Calu3 (cell line): ENCODE results near the gene XRRA1. TPM values are rescaled to one million over a fixed set of nuclear protein-coding genes. Genes with fewer than 3 reads are reported as not detected.
"Not testable (repeated sequence)": the region's sequence is repeated elsewhere in the genome, so short reads cannot be mapped to it uniquely, and the experiment has no call there.

ENCODE experiments used
- BruUV-seq: library from RNA; stranded (reverse); fragments of 400-500 nt; replicated peaks from 2 replicates; lab custom pipeline; 2021; lab: Mats Ljungman, UMichigan
- CTCF ChIA-PET: fragments of 300-600 bp; sonication (Branson Sonifier 250); formaldehyde crosslinking; loops from one replicate; lab custom pipeline; 2022; ENCODE audit warnings: antibody characterized with exemption; lab: Charles Lee
- DNase-seq: peaks from one replicate; pipeline ENCODE4 v3.0.0; 2022
- H3K27ac Mint-ChIP-seq: one replicate; pipeline ENCODE4 v1.8.0; 2022; ENCODE audit warnings: mixed read lengths; ENCODE audit not compliant: unreplicated experiment
- H3K27me3 Mint-ChIP-seq: one replicate; pipeline ENCODE4 v1.8.0; 2022; ENCODE audit warnings: mixed read lengths; ENCODE audit not compliant: unreplicated experiment
- H3K36me3 Mint-ChIP-seq: one replicate; pipeline ENCODE4 v1.8.0; 2022; ENCODE audit warnings: mild to moderate bottlenecking, moderate library complexity, mixed read lengths; ENCODE audit not compliant: insufficient read depth, unreplicated experiment
- H3K4me1 Mint-ChIP-seq: one replicate; pipeline ENCODE4 v1.8.0; 2022; ENCODE audit warnings: mild to moderate bottlenecking, low read depth, mixed read lengths; ENCODE audit not compliant: unreplicated experiment
- H3K4me3 Mint-ChIP-seq: one replicate; pipeline ENCODE4 v1.8.0; 2022; ENCODE audit warnings: mild to moderate bottlenecking, low read depth, moderate library complexity, mixed read lengths; ENCODE audit not compliant: unreplicated experiment
- H3K9me3 Mint-ChIP-seq: one replicate; pipeline ENCODE4 v1.8.0; 2022; ENCODE audit warnings: low read depth, mixed read lengths; ENCODE audit not compliant: unreplicated experiment
- intact Hi-C: fragments of 100-400 bp; cut with micrococcal nuclease; formaldehyde crosslinking; loops from one replicate; pipeline ENCODE4 v1.10.0; 2022; ENCODE audit not compliant: unreplicated experiment
- total RNA-seq: library from RNA; stranded (reverse); gene quantifications from 2 replicates; pipeline ENCODE4 v1.2.3, GENCODE V29; 2022
- TF ChIP-seq, protein P1 (sequence below): fragments of 200-600 bp; IDR thresholded peaks from one replicate; pipeline ENCODE4 v1.8.0; 2022; ENCODE audit warnings: antibody characterized with exemption; ENCODE audit not compliant: unreplicated experiment

The XRRA1 gene
- total RNA-seq, 1 experiment from 2014 or later = 20.1 TPM

DNA sequence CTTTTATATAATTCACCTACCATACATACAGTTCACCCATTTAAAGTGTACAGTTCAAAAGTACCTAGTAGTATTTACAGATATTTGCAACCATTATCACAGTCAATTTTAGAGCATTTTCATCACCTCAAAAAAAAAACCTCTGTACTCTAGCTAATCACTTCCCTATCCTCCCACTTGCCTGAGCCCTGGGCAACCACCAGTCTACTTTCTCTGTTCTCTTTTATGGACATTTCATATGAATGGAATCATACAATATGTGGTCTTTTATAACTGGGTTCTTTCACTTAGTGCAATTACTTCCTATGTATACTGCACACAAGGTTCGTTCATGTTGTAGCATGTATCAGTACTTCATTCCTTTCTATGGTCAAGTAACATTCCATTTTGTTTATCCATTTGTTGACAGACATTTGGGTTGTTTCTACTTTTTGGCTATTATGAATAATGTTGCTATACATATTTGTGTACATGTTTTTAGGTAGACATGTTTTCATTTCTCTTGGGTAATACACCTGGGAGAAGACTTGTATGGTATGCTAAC, 22.0 kb upstream of the XRRA1 start:
- CTCF ChIA-PET = no interaction called here
- Mint-ChIP-seq H3K4me3 (no peak overlapping the region), H3K36me3 (peaks cover 52% of the 10 kb centered on the region), H3K27ac (no peak overlapping the region), H3K4me1 (no peaks in the 10 kb centered on the region), H3K9me3 (no peaks in the 10 kb centered on the region), H3K27me3 (no peaks in the 10 kb centered on the region)
- BruUV-seq = no TSS peak
- TF ChIP-seq, protein P1, sequence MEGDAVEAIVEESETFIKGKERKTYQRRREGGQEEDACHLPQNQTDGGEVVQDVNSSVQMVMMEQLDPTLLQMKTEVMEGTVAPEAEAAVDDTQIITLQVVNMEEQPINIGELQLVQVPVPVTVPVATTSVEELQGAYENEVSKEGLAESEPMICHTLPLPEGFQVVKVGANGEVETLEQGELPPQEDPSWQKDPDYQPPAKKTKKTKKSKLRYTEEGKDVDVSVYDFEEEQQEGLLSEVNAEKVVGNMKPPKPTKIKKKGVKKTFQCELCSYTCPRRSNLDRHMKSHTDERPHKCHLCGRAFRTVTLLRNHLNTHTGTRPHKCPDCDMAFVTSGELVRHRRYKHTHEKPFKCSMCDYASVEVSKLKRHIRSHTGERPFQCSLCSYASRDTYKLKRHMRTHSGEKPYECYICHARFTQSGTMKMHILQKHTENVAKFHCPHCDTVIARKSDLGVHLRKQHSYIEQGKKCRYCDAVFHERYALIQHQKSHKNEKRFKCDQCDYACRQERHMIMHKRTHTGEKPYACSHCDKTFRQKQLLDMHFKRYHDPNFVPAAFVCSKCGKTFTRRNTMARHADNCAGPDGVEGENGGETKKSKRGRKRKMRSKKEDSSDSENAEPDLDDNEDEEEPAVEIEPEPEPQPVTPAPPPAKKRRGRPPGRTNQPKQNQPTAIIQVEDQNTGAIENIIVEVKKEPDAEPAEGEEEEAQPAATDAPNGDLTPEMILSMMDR = no peak
- DNase-seq = no peak
- intact Hi-C loops = no loop called here

DNA sequence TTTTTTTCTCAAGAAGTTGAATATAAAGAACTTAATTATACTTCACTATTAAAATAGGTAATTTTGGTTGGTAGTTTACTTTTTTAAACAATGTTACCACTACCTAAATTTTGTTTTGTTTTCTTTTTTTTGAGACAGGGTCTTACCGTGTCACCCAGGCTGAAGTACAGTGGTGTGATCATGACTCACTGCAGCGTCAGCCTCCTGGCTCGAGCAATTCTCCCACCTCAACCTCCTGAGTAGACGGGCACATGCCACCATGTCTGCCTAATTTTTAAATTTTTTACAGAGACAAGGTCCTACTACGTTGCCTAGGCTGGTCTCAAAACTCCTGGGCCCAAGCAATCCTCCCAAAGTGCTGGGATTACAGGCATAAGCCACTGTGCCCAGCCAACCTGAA, 17.8 kb upstream of the XRRA1 start:
- TF ChIP-seq, protein P1 = no peak
- H3K27ac Mint-ChIP-seq = no peak overlapping the region
- H3K9me3 Mint-ChIP-seq = no peaks in the 10 kb centered on the region
- intact Hi-C loops = no loop called here
- peaks cover 10% of the 10 kb centered on the region for H3K4me1 Mint-ChIP-seq
- H3K27me3 Mint-ChIP-seq = no peaks in the 10 kb centered on the region
- no TSS peak for BruUV-seq
- no peak overlapping the region for H3K4me3 Mint-ChIP-seq
- H3K36me3 Mint-ChIP-seq = peaks cover 32% of the 10 kb centered on the region
- no peak for DNase-seq
- CTCF ChIA-PET = no interaction called here

DNA sequence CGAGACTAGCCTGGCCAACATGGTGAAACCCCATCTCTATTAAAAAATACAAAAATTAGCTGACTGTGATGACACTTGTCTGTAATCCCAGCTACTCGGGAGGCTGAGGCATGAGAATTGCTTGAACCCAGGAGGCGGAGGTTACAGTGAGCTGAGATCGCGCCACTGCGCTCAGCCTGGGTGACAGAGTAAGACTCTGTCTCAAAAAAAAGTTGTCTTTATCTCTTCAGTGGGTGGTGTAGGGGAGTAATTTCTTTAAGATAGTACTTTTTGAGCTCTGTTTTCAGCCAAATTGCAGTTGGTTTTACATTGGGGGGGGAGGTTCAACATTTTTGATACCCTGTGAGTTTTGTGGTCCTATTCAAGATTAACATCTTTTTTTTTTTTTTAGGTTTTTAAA, 11.2 kb upstream of the XRRA1 start:
- Mint-ChIP-seq H3K4me1 (peaks cover 35% of the 10 kb centered on the region), H3K36me3 (peaks cover 16% of the 10 kb centered on the region)
- BruUV-seq, H3K27ac Mint-ChIP-seq, H3K4me3 Mint-ChIP-seq, DNase-seq, H3K27me3 Mint-ChIP-seq, intact Hi-C loops, H3K9me3 Mint-ChIP-seq: not testable (repeated sequence)
- CTCF ChIA-PET = interaction anchor here (0.6 to 0.7 kb wide), 3 partner anchors 30 to 677 kb away, joined by 3 read pairs; no protein-coding TSS in a partner anchor

DNA sequence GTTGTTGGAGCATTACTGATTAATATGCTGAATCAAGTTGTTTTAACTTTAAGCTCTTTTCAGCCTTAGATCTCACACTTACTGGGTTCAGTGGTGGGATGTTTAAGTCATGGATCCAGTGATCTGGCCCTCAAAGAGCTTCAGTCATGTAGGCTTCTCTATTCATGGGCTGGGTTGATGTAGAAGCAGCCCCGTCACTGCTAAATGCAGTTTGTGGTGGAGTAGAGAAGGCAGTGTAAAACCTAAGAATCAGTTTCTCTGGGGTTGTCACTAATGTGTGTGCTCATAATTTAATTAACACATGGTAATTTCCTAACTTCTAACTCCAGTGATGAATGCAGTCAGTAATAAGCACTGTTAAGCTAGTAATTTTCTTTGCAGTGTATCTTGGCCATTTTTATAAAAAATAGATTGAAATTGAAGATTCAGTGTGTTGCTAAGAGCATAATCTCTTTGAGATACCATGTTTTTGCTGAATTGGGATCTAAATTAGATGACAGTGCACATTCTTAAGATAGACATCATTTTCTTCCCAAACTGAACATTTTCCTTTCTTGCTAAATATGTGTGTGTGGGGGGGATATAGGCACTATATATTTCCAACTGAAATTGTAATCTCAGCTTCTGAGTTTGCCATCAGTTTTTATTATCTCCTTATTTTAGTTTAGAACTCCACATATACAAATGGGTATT, 9.2 kb upstream of the XRRA1 start:
- DNase-seq = no peak
- CTCF ChIA-PET = interaction anchor here (0.6 kb wide), 1 partner anchor 220 kb away, joined by 3 read pairs; no protein-coding TSS in a partner anchor
- TF ChIP-seq, protein P1 = no peak
- Mint-ChIP-seq H3K27me3 (no peaks in the 10 kb centered on the region), H3K36me3 (peaks cover 10% of the 10 kb centered on the region), H3K4me3 (no peak overlapping the region), H3K9me3 (no peaks in the 10 kb centered on the region), H3K4me1 (peaks cover 43% of the 10 kb centered on the region), H3K27ac (no peak overlapping the region)
- intact Hi-C loops = no loop called here
- no TSS peak for BruUV-seq
